Muscle of back (tissue), 11 donors: ENCODE measurements around the gene EVI5L. TPM values are rescaled to one million over a fixed set of nuclear protein-coding genes. Genes with fewer than 3 reads are reported as not detected.

ENCODE experiments used
- DNase-seq, 3 donors: peaks; one replicate each; pipeline versions ENCODE4 v3.0.0 to v3.0.0-alpha.2; 2013
- polyA plus RNA-seq, 10 donors: library from polyadenylated mRNA; unstranded; fragments of 120-200 nt; gene quantifications; one replicate each; pipeline ENCODE4 v1.2.1, GENCODE V29; 2013; ENCODE audit not compliant: insufficient read length in 10 of 10

Gene EVI5L
- polyA plus RNA-seq, 10 donors, result 11.1 to 14.8 (median 13.3) TPM

- no peak for DNase-seq
Measured at GRCh38 chr19:7859831-7860713, 30.1 kb downstream of the EVI5L start.

GRCh38 chr19:7860714-7861618 lies 30.9 kb downstream of the EVI5L start:
- DNase-seq, result peak in 1 of 3 donors; percentile 70

GRCh38 chr19:7861619-7862412 lies 31.8 kb downstream of the EVI5L start:
- DNase-seq, result peak in 1 of 3 donors; percentile 28

- DNase-seq, result peak in 1 of 3 donors; percentile 63
Measured at GRCh38 chr19:7862413-7862951, 32.5 kb downstream of the EVI5L start.

- DNase-seq, result no peak
Measured at GRCh38 chr19:7863157-7863970, 33.3 kb downstream of the EVI5L start.

GRCh38 chr19:7863971-7864689 lies 34.1 kb downstream of the EVI5L start:
- no peak for DNase-seq

- no peak for DNase-seq
Measured at GRCh38 chr19:7864690-7865074, 34.7 kb downstream of the EVI5L start.

- DNase-seq, result no peak
Measured at GRCh38 chr19:7865262-7865911, 35.4 kb downstream of the EVI5L start.

GRCh38 chr19:7866399-7867091 lies 36.5 kb downstream of the EVI5L start:
- no peak for DNase-seq

GRCh38 chr19:7867092-7867844 lies 37.2 kb downstream of the EVI5L start:
- no peak for DNase-seq

GRCh38 chr19:7868326-7868670 lies 38.3 kb downstream of the EVI5L start:
- no peak for DNase-seq

GRCh38 chr19:7868671-7869452 lies 38.8 kb downstream of the EVI5L start:
- DNase-seq, result peak in 2 of 3 donors; percentile 81 to 89

- DNase-seq, result peak in 2 of 3 donors; percentile 59 to 81
Measured at GRCh38 chr19:7869453-7869909, 39.5 kb downstream of the EVI5L start.

- DNase-seq, result peak in 2 of 3 donors; percentile 51 to 75
Measured at GRCh38 chr19:7869910-7870511, 40.0 kb downstream of the EVI5L start.

GRCh38 chr19:7870571-7871436 lies 40.8 kb downstream of the EVI5L start:
- DNase-seq, result peak in 1 of 3 donors; percentile 53
